Liver (tissue), 9 donors: Measurements from ENCODE around the gene CYP1A2. TPM values are rescaled to one million over a fixed set of nuclear protein-coding genes. Genes with fewer than 3 reads are reported as not detected.

Experiments used
- DNase-seq: peaks from one replicate; pipeline ENCODE4 v3.0.0-alpha.2; 2017; ENCODE audit warnings: low spot score
- H3K27ac ChIP-seq, 2 donors: one replicate each; pipeline ENCODE4 v1.7.0; 2013; ENCODE audit warnings: inconsistent platforms in 2 of 2, low read length in 2 of 2, control low read depth in 1 of 2, low read depth in 1 of 2, mild to moderate bottlenecking in 1 of 2
- H3K27me3 ChIP-seq, 4 donors: one replicate each; pipeline versions ENCODE4 v1.6.1 to v1.7.0; 2013; ENCODE audit warnings: low read length in 3 of 4, inconsistent platforms in 1 of 4, mild to moderate bottlenecking in 1 of 4, moderate library complexity in 1 of 4; ENCODE audit not compliant: control insufficient read depth in 4 of 4, insufficient read depth in 4 of 4
- H3K36me3 ChIP-seq, 4 donors: one replicate each; pipeline versions ENCODE4 v1.6.1 to v1.7.0; 2013; ENCODE audit warnings: low read length in 3 of 4, mild to moderate bottlenecking in 3 of 4, low read depth in 1 of 4, moderate library complexity in 1 of 4; ENCODE audit not compliant: control insufficient read depth in 4 of 4, insufficient read depth in 3 of 4
- H3K4me1 ChIP-seq, 4 donors: one replicate each; pipeline versions ENCODE4 v1.6.1 to v1.7.0; 2013; ENCODE audit warnings: low read length in 3 of 4, mild to moderate bottlenecking in 3 of 4, moderate library complexity in 1 of 4; ENCODE audit not compliant: control insufficient read depth in 4 of 4, insufficient read depth in 4 of 4
- H3K4me3 ChIP-seq, 3 donors: one replicate each; pipeline versions ENCODE4 v1.6.1 to v1.7.0; 2013; ENCODE audit warnings: low read length in 3 of 3, control low read depth in 1 of 3, low read depth in 1 of 3, mild to moderate bottlenecking in 1 of 3
- H3K9ac ChIP-seq, 2 donors: one replicate each; pipeline ENCODE4 v1.7.0; 2013; ENCODE audit warnings: low read length in 2 of 2, mild to moderate bottlenecking in 2 of 2, moderate library complexity in 2 of 2, control low read depth in 1 of 2, low read depth in 1 of 2
- H3K9me3 ChIP-seq, 4 donors: one replicate each; pipeline versions ENCODE4 v1.6.1 to v1.7.0; 2013; ENCODE audit warnings: low read length in 3 of 4; ENCODE audit not compliant: control insufficient read depth in 4 of 4
- EGR1 ChIP-seq, 2 donors: IDR thresholded peaks; 2 replicates each; pipeline ENCODE4 v1.6.1; 2016 to 2018; ENCODE audit warnings: antibody characterized with exemption in 2 of 2, low read depth in 2 of 2
- FOXA2 ChIP-seq: IDR thresholded peaks from 2 replicates; pipeline ENCODE4 v1.6.1; 2016; ENCODE audit warnings: antibody characterized with exemption
- GABPA ChIP-seq, 2 donors: IDR thresholded peaks in 1 of 2; conservative IDR thresholded peaks in 1 of 2; 2 replicates each; pipeline ENCODE4 v1.6.1; 2016; ENCODE audit warnings: antibody characterized with exemption in 2 of 2, mild to moderate bottlenecking in 1 of 2, moderate library complexity in 1 of 2
- HNF4A ChIP-seq, 2 donors: conservative IDR thresholded peaks; 2 replicates each; pipeline ENCODE4 v1.6.1; 2016; ENCODE audit warnings: antibody characterized with exemption in 2 of 2, mild to moderate bottlenecking in 2 of 2
- HNF4G ChIP-seq: IDR thresholded peaks from 2 replicates; pipeline ENCODE4 v1.6.1; 2016; ENCODE audit warnings: antibody characterized with exemption
- JUND ChIP-seq, 2 donors: IDR thresholded peaks; 2 replicates each; pipeline ENCODE4 v1.6.1; 2016; ENCODE audit warnings: antibody characterized with exemption in 2 of 2
- NR2F2 ChIP-seq: IDR thresholded peaks from 2 replicates; pipeline ENCODE4 v1.6.1; 2016; ENCODE audit warnings: antibody characterized with exemption
- RAD21 ChIP-seq, 2 donors: IDR thresholded peaks; 2 replicates each; pipeline ENCODE4 v1.6.1; 2016; ENCODE audit warnings: antibody characterized with exemption in 2 of 2, mild to moderate bottlenecking in 2 of 2
- RXRA ChIP-seq, 2 donors: IDR thresholded peaks; 2 replicates each; pipeline ENCODE4 v1.6.1; 2017 to 2018; ENCODE audit warnings: antibody characterized with exemption in 2 of 2, mild to moderate bottlenecking in 1 of 2
- SP1 ChIP-seq: IDR thresholded peaks from 2 replicates; pipeline ENCODE4 v1.6.1; 2018; ENCODE audit warnings: antibody characterized with exemption, mild to moderate bottlenecking
- TAF1 ChIP-seq: conservative IDR thresholded peaks from 2 replicates; pipeline ENCODE4 v1.6.1; 2016; ENCODE audit warnings: antibody characterized with exemption, mild to moderate bottlenecking
- YY1 ChIP-seq: IDR thresholded peaks from 2 replicates; pipeline ENCODE4 v1.6.1; 2016; ENCODE audit warnings: antibody characterized with exemption, mild to moderate bottlenecking
- WGBS: extraction: QIAGEN DNeasy Blood & Tissue Kit; methylation state at CpG from one replicate; pipeline ENCODE4 v1.1.7; 2013; 5-methylcytosine and 5-hydroxymethylcytosine counted together
- polyA plus RNA-seq, 2 donors: library from polyadenylated mRNA; stranded (reverse) in 1 of 2; unstranded in 1 of 2; fragments of 200-250 nt in 1 of 2; fragments of >200 nt in 1 of 2; fragmentation: Nextera tagmentation in 1 of 2; extraction: Ambion mirVana in 1 of 2; gene quantifications; one replicate each; pipeline versions ENCODE4 v1.2.1 to v1.2.3, GENCODE V29; 2013 to 2015
- total RNA-seq, 2 donors: library from RNA; depleted of rRNA; stranded (reverse); fragments of >200 nt; gene quantifications; one replicate each; pipeline ENCODE4 v1.2.3, GENCODE V29; 2014
- TF ChIP-seq, protein P1 (sequence below): IDR thresholded peaks from 2 replicates; pipeline ENCODE4 v1.6.1; 2016; ENCODE audit warnings: antibody characterized with exemption
- TF ChIP-seq, protein P2 (sequence below): IDR thresholded peaks from 2 replicates; pipeline ENCODE4 v1.6.1; 2016; ENCODE audit warnings: antibody characterized with exemption
- TF ChIP-seq, protein P3 (sequence below): fragments of 150-350 bp; IDR thresholded peaks from 2 replicates; pipeline ENCODE4 v1.5.1; 2017; ENCODE audit warnings: improper control_type of control experiment, low read depth, low read length; ENCODE audit not compliant: missing input control
- TF ChIP-seq, protein P4 (sequence below): IDR thresholded peaks from 2 replicates; pipeline ENCODE4 v1.6.1; 2016; ENCODE audit warnings: antibody characterized with exemption, mild to moderate bottlenecking
- TF ChIP-seq, protein P5 (sequence below): IDR thresholded peaks from 2 replicates; pipeline ENCODE4 v1.6.1; 2016; ENCODE audit warnings: antibody characterized with exemption
- donor health status: healthy.
- donor health status: healthy.
- donor health status: healthy.
- donor health status: healthy.
- donor health status: healthy.

The CYP1A2 gene
- total and polyA plus RNA-seq, 4 donors = 21.8 to 32.5 (median 31.7) TPM; not detected in 1

DNA sequence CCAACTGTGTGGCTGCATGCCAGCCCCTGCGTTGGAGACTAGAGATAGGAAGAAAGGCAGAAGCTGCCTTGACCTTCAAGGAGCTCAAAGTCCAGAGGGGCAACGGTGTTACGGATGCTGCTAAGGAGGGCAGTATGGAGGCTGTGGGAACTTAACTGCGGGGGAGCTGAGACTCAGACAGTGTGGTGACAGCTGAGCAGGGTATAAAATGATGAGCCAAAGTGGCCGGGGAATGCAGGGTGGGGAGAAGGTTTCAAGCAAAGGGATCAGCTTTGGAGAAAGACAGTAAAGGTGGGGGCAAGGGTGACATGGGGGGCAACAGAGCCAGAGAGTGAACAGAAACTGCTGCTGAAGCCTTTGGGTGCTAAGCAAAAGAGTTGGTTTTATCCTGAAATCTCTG is 6.2 kb upstream of the CYP1A2 start:
- Histone ChIP-seq H3K27me3 (no peaks in the 10 kb centered on the region), H3K4me3 (no peak overlapping the region), H3K36me3 (no peaks in the 10 kb centered on the region), H3K4me1 (no peaks in the 10 kb centered on the region), H3K9ac (no peak overlapping the region), H3K9me3 (no peaks in the 10 kb centered on the region), H3K27ac (no peak overlapping the region)
- TF ChIP-seq RXRA (IDR thresholded peaks at IDR 0.05) (no peak), NR2F2 (no peak), FOXA2 (no peak), RAD21 (IDR thresholded peaks at IDR 0.05) (no peak), JUND (IDR thresholded peaks at IDR 0.05) (no peak), HNF4A (conservative IDR thresholded peaks at IDR 0.05) (no peak), SP1 (no peak), YY1 (no peak), HNF4G (no peak), TAF1 (no peak), EGR1 (IDR thresholded peaks at IDR 0.05; ENCODE audit: low read depth in 2 of 2) (no peak), GABPA (IDR thresholded peaks at IDR 0.05 in 1 of 2, conservative IDR thresholded peaks at IDR 0.05 in 1 of 2) (no peak)
- TF ChIP-seq, protein P1, sequence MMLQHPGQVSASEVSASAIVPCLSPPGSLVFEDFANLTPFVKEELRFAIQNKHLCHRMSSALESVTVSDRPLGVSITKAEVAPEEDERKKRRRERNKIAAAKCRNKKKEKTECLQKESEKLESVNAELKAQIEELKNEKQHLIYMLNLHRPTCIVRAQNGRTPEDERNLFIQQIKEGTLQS = no peak
- TF ChIP-seq, protein P2, sequence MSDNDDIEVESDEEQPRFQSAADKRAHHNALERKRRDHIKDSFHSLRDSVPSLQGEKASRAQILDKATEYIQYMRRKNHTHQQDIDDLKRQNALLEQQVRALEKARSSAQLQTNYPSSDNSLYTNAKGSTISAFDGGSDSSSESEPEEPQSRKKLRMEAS = no peak
- TF ChIP-seq, protein P3, sequence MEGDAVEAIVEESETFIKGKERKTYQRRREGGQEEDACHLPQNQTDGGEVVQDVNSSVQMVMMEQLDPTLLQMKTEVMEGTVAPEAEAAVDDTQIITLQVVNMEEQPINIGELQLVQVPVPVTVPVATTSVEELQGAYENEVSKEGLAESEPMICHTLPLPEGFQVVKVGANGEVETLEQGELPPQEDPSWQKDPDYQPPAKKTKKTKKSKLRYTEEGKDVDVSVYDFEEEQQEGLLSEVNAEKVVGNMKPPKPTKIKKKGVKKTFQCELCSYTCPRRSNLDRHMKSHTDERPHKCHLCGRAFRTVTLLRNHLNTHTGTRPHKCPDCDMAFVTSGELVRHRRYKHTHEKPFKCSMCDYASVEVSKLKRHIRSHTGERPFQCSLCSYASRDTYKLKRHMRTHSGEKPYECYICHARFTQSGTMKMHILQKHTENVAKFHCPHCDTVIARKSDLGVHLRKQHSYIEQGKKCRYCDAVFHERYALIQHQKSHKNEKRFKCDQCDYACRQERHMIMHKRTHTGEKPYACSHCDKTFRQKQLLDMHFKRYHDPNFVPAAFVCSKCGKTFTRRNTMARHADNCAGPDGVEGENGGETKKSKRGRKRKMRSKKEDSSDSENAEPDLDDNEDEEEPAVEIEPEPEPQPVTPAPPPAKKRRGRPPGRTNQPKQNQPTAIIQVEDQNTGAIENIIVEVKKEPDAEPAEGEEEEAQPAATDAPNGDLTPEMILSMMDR = no peak
- TF ChIP-seq, protein P4, sequence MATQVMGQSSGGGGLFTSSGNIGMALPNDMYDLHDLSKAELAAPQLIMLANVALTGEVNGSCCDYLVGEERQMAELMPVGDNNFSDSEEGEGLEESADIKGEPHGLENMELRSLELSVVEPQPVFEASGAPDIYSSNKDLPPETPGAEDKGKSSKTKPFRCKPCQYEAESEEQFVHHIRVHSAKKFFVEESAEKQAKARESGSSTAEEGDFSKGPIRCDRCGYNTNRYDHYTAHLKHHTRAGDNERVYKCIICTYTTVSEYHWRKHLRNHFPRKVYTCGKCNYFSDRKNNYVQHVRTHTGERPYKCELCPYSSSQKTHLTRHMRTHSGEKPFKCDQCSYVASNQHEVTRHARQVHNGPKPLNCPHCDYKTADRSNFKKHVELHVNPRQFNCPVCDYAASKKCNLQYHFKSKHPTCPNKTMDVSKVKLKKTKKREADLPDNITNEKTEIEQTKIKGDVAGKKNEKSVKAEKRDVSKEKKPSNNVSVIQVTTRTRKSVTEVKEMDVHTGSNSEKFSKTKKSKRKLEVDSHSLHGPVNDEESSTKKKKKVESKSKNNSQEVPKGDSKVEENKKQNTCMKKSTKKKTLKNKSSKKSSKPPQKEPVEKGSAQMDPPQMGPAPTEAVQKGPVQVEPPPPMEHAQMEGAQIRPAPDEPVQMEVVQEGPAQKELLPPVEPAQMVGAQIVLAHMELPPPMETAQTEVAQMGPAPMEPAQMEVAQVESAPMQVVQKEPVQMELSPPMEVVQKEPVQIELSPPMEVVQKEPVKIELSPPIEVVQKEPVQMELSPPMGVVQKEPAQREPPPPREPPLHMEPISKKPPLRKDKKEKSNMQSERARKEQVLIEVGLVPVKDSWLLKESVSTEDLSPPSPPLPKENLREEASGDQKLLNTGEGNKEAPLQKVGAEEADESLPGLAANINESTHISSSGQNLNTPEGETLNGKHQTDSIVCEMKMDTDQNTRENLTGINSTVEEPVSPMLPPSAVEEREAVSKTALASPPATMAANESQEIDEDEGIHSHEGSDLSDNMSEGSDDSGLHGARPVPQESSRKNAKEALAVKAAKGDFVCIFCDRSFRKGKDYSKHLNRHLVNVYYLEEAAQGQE = no peak
- TF ChIP-seq, protein P5, sequence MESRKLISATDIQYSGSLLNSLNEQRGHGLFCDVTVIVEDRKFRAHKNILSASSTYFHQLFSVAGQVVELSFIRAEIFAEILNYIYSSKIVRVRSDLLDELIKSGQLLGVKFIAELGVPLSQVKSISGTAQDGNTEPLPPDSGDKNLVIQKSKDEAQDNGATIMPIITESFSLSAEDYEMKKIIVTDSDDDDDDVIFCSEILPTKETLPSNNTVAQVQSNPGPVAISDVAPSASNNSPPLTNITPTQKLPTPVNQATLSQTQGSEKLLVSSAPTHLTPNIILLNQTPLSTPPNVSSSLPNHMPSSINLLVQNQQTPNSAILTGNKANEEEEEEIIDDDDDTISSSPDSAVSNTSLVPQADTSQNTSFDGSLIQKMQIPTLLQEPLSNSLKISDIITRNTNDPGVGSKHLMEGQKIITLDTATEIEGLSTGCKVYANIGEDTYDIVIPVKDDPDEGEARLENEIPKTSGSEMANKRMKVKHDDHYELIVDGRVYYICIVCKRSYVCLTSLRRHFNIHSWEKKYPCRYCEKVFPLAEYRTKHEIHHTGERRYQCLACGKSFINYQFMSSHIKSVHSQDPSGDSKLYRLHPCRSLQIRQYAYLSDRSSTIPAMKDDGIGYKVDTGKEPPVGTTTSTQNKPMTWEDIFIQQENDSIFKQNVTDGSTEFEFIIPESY = no peak
- DNase-seq = no peak
- 79% methylated on average over 5 of the region's 5 CpGs for WGBS

DNA sequence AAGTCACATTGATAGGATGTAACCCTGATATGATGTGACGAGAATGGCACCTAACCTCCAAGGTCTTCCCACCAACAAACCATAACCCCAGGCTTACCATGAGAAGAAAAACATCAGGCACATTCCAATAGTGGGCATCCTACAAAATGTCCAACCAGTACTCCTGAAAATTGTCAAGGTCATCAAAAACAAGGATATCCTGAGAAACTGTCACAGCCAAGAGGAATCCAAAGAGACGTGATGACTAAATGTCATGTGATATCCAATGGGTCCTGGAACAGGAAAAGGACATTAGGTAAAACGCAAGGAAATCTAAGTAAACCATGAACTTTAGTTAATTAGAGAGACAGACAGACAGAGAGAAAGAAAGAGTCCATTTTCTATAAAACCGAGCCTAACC is 2.3 kb upstream of the CYP1A2 start:
- Histone ChIP-seq H3K9me3 (no peaks in the 10 kb centered on the region), H3K4me1 (peaks cover 6 to 34% (median 25%) of the 10 kb centered on the region in 4 donors), H3K27ac (no peak overlapping the region), H3K27me3 (no peaks in the 10 kb centered on the region), H3K4me3 (no peak overlapping the region), H3K9ac (no peak overlapping the region), H3K36me3 (no peaks in the 10 kb centered on the region)
- DNase-seq = no peak
- WGBS = 86% methylated on average over 4 of the region's 4 CpGs
- TF ChIP-seq, protein P1 = no peak
- TF ChIP-seq FOXA2 (no peak), TAF1 (no peak), YY1 (no peak), RXRA (IDR thresholded peaks at IDR 0.05) (no peak), HNF4A (conservative IDR thresholded peaks at IDR 0.05) (no peak), SP1 (no peak), RAD21 (IDR thresholded peaks at IDR 0.05) (no peak)
- TF ChIP-seq, protein P2 = no peak
- TF ChIP-seq, protein P4 = no peak
- TF ChIP-seq, protein P3 = no peak
